Stimulated activated CD4-positive, alpha-beta T cell treated with anti-CD3 and anti-CD28 coated beads, Interleukin-15, amount 100 ng/mL, for 48 hours (primary cell): ENCODE results near the gene DDX49.
"Not testable (repeated sequence)": the region's sequence is repeated elsewhere in the genome, so short reads cannot be mapped to it uniquely, and the experiment has no call there.

Source experiments
- DNase-seq, 2 donors: peaks; one replicate each; pipeline ENCODE4 v3.0.0-alpha.2; 2020; ENCODE audit warnings: low read depth in 2 of 2

Gene DDX49

DNA sequence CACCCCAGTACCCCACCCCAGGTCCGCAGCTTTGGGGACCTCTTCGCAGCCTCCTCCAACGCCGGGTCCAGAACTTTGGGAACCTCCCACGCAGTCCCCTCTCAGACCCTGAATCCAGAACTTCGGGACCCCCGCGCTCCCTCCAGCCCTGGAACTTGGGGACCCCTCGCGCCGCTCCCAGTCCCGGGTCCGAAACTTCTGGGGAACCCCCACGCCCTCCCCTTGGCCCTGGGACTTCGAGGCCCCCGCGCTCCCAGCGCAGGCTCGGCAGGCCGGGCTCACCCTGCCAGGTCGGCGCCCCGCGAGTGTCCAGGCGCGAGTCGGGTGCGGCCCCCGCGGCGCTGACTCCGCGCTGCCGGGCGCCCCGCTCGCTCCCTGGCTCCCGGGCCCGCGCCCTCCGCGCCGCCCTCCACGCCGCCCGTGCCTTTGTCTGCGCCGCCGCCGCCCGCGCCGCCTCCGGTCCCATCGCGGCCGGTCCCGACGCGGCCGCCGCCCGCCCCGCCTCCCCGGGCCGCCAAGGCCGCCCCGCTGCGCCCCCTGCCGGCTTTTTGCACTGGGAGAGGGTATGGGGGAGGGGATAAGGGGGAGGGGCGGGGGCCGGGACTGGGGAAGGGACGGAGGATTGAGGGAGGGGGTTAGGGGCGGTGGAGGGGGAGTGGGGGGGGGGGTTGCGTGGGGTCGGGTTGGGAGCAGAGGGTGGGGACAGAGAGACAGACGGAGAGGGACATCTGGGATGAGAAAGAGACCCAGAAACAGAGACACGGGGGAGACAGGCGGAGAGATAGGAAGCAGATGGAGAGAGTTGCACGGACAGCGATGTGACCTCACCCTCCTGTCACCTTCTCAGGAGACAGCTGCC, 21.5 kb downstream of the DDX49 start, which contains the start of gene HOMER3:
TSS of gene HOMER3 (minus strand) at position 449 of the 859 bp plus-strand sequence. CDS start 2,235 bp downstream, outside the sequence.
- peak in 1 of 2 donors; percentile 64 for DNase-seq

DNA sequence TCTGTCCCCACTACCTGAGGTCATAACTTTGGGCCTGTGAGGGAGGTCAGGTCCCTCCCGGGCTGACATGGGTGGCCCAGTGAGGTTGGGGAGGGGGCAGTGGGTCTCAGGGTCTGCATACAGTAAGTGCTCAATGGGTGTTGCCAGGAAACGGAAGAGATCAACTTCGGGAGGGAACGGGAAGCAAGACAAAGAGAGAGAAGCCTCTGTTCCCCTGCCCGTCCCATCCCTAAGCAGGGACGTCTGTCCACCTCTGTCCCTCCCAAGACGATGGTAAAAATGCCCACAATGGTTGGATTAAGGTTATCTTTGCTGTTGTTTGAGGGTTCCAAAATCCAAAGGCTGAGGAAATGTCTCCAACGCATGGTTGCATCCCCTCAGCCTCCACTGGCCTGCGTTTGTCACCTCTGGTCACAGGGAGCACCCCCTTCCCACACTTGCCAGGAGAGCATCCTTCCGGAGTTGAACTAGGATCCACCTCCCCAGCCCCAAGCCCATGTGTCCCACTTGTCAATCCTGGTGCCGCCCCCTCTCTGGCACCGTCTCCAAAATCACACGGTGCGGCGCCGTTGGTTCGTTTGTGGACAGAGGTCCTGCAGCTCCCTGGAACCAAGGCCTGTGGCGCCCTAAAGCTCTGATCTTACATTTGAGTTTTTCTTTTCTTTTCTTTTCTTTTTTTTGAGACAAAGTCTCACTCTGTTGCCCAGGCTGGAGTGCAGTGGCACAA, 22.3 kb downstream of the DDX49 start:
- DNase-seq = no peak

DNA sequence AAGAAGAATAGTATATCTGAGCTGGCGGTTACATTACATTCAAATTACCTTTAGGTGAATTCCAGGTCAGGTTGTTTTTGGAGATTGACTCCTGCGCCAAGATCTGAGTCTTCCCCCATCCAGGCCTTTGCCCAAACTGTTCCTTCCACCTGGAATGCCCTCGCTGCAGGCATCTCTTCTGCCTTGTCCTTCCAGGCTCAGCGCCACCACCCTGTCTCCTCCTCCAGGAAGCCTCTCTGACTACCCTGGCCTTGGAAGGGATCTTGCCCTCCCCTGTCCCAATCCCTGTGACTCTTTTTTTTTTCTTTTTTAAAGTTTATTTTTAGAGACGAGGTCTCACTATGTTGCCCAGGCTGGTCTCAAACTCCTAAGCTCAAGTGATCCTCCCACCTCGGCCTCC, 23.2 kb downstream of the DDX49 start:
- DNase-seq = no peak

GRCh38 chr19:18943465-18943864, 23.9 kb downstream of the DDX49 start:
- no peak for DNase-seq

GRCh38 chr19:18945297-18945696, 25.8 kb downstream of the DDX49 start:
- no peak for DNase-seq

DNA sequence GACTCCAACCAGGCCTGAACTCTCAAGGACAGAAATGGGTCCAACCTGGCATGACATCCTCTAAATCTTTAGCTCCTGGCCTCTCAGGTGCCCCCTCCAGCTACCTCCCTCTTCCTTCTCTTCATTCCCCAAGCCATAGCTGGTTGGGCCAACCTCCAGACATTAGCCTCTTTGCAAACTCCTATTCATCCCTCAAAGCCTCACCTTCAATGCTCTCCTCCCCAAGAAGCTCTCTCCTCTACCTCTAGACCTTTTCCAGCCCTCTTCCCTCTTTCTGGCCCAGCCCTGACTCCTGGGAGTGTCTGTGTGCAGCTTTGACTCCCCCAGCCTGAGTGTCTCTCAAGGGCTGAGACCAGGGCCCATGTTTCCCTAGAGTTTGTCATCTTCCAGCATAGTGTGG, 26.8 kb downstream of the DDX49 start:
- DNase-seq = no peak

DNA sequence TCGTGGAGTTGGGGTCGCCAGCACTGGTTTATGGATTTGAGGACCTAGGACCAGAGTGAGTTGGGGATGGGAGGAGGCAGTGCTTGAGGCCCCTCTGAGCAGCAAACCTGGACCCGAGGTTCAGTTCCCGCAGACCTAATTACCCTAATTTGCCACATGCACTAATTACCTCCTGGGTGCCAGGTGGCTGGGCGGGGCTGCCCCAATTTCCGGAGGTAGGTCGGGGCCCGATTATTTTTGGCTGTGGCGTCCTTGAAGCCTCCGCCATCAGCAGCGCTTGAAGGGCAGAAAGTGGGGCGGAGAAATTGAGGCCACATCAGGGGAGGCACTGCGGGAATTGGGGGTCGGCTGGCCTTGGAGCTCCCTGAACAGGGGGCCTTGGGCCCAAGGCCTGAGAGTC, 27.4 kb downstream of the DDX49 start:
- no peak for DNase-seq

- no peak for DNase-seq
These were observed 28.8 kb downstream of the DDX49 start for GRCh38 chr19:18948075-18948975.

- no peak for DNase-seq
These were observed 29.5 kb downstream of the DDX49 start for GRCh38 chr19:18948976-18949356.

DNA sequence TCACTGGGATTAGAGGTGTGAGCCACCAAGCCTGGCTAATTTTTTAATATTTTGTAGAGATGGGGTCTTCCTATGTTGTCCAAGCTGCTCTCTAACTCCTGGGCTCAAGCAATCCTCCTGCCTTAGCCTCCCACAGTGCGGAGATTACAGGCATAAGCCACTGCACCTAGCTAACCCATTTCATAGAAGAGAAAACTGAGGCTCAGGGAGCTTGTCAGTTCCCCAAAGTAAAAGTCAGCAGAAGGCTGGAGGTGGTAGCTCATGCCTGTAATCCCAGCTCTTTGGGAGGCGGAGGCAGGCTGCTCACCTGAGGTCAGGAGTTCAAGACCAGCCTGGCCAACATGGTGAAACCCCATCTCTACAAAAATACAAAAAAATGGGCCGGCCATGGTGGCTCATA, 30.3 kb downstream of the DDX49 start:
- no peak for DNase-seq

- DNase-seq = no peak
These were observed 32.3 kb downstream of the DDX49 start for GRCh38 chr19:18951721-18952281.

DNA sequence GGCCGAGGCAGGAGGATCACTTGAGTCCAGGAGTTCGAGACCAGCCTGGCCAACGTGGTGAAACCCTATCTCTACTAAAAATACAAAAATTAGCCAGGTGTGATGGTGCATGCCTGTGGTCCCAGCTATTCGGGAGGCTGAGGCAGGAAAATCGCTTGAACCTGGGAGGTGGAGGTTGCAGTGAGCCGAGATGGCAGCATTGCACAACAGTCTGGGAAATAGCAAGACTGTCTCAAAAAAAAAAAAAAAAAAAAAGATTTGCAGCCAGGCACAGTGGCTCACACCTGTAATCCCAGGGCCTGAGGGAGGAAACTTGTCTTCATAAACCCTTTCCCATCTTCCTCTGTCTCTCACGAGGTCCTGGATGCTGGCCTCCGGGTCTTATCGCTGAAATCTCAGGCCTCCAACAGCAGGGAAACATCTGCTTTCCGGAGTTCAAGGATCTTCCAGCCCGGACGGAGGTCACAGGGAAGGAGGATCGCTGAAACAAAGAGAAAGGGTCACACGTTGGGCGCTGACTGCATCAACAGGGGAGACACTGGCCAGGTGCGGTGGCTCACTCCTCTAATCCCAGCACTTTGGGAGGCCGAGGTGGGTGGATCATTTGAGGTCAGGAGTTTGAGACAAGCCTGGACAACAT, 33.0 kb downstream of the DDX49 start:
- not testable (repeated sequence) for DNase-seq

DNA sequence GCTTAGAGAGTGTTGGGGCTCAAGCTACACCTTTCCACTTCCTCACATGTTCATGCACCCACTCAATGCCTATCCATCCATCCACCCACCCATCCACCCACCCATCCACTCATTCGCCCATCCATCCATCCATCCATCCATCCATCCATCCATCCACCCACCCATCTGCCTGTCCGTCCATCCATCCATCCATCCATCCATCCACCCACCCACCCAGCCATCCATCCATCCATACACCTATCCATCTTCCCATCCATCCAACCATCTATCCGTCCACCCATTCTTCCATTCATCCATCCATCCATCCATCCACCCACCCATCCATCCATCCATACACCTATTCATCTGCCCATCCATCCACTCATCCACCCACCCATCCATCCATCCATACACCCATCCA, 34.6 kb downstream of the DDX49 start:
- DNase-seq = no peak

GRCh38 chr19:18955042-18955441, 35.5 kb downstream of the DDX49 start:
- DNase-seq = no peak

GRCh38 chr19:18960370-18960769, 40.9 kb downstream of the DDX49 start:
- no peak for DNase-seq

DNA sequence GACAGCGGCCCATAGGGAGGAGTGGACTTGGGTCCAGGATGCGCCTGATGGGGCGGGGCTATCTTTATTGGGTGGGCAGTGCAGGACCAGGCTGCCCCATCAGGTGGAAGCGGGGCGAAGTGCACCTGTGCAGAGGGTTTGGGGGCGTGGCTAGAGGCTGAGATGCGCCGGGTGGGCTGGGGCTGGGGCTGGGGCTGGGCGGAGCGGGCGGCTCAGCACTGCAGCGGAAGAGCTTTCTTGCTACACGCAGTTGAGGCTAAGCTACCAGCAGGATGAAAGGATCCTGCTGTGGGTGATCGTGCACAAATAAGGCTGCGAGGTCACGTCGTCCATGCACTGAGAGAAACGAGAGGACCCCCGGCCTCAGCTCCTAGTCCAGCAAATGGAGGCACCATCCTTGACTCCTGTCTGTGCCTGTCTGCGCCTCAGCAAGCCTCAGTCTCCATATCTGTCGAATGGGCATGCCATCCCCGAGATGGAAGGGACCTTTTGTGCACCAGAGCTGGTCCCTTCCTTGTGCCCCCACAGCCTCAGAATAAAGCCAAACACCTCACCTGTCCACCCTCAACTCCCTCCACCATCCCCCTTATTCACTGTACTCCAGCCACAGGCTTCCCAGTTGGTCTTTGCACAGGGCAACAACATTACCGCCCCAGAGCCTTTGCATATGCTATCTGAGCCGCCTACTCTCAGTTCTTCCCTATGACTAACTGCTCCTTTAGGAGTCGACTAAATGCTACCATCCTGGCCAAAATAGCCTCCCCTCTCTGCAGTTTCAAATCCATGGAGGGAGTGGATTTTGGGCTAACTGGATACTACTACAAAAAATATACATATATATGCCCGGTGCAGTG, 42.5 kb downstream of the DDX49 start:
- no peak for DNase-seq

GRCh38 chr19:18964121-18964520, 44.6 kb downstream of the DDX49 start:
- DNase-seq = no peak

DNA sequence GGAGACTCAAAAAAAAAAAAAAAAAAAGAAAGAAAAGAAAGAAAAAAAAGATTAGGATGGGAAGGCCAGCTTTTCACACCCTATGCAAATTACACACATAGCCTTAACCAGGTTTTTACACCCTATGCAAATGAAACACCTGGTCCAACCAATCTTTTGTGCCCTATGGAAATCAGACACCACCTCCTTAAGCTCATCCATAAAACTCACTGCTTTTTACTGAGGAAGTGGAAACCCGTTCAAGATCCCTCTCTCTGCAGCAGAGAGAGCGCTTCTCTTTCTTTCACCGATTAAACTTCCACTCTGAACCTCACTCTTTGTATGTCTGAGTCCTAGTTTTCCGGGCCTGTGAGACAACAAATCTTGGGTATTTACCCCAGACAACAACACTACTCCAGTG, 46.8 kb downstream of the DDX49 start:
- no peak for DNase-seq

- DNase-seq = no peak
These were observed 48.0 kb downstream of the DDX49 start for GRCh38 chr19:18967358-18968146.
